Measurements from ENCODE around the gene INSL3. TPM values are rescaled to one million over a fixed set of nuclear protein-coding genes. Genes with fewer than 3 reads are reported as not detected.

Gene INSL3
- total and polyA plus RNA-seq, 3 donors from 2014 or later, result 39.0 to 1,477 (median 183) TPM

DNA sequence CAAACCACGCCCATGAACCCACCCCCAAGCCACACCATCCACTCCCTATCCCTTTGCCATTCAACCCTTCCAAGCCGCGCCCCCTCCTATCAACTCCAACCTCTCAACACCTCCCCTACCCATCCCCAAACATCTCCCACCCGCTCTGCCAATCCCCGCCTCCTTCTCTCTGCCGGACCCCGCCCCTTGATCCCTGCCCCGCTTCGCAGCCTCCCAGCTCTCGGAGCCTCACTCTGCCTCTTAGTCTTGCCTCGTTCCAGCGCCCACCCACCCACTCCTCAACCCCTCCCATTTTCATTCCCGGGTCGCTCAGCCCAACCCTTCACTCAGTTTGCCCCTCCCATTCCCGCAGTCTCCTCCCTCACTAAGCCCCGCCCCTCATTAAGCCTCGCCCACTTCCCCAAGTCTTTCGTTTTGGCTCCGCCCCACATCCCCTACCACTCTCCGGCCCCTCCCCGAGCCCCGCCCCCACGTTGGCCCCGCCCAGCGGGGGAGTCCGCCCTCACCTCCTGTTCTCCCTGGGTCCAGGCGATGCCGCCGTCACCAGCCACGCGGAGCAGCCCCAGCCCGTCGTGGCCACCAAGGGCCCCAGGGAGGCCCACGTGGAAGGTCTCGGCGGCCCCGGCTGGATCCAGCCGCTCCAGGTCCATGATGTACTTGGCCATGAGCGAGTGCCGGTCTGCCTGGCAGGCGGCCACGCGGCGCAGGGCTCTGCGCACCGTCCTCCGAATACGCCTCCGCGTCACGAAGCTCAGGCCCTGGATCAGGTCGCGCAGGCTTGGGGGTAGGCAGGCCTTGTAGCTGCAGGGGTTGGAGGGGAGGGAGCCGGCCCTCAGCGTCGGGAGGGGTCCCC, 20.7 kb upstream of the INSL3 start:
- H3K27ac ChIP-seq, result peak overlapping the region; percentile 71 to 93
- intact Hi-C loops (cut with DNase I; ENCODE audit: low total_unique reads), result no loop called here
- H3K9me3 ChIP-seq, result no peaks in the 10 kb centered on the region
- no peaks in the 10 kb centered on the region for H3K27me3 ChIP-seq
- H3K4me3 ChIP-seq, result peak overlapping the region; percentile 52 to 53
- TF ChIP-seq, protein P1, sequence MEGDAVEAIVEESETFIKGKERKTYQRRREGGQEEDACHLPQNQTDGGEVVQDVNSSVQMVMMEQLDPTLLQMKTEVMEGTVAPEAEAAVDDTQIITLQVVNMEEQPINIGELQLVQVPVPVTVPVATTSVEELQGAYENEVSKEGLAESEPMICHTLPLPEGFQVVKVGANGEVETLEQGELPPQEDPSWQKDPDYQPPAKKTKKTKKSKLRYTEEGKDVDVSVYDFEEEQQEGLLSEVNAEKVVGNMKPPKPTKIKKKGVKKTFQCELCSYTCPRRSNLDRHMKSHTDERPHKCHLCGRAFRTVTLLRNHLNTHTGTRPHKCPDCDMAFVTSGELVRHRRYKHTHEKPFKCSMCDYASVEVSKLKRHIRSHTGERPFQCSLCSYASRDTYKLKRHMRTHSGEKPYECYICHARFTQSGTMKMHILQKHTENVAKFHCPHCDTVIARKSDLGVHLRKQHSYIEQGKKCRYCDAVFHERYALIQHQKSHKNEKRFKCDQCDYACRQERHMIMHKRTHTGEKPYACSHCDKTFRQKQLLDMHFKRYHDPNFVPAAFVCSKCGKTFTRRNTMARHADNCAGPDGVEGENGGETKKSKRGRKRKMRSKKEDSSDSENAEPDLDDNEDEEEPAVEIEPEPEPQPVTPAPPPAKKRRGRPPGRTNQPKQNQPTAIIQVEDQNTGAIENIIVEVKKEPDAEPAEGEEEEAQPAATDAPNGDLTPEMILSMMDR (IDR thresholded peaks at IDR 0.05), result no peak
- TF ChIP-seq POLR2A (IDR thresholded peaks at IDR 0.05), result peak; percentile 32
- WGBS, 2 donors, result 12 to 23% methylated on average over 29 to 51 of the region's 56 CpGs
- peak; percentile 94 for DNase-seq
- peaks cover 8% of the 10 kb centered on the region for H3K4me1 ChIP-seq
- no peaks in the 10 kb centered on the region for H3K36me3 ChIP-seq (ENCODE audit: low read depth, missing control alignments)

GRCh38 chr19:17841371-17841809, 20.1 kb upstream of the INSL3 start:
- H3K9me3 ChIP-seq, result no peaks in the 10 kb centered on the region

DNA sequence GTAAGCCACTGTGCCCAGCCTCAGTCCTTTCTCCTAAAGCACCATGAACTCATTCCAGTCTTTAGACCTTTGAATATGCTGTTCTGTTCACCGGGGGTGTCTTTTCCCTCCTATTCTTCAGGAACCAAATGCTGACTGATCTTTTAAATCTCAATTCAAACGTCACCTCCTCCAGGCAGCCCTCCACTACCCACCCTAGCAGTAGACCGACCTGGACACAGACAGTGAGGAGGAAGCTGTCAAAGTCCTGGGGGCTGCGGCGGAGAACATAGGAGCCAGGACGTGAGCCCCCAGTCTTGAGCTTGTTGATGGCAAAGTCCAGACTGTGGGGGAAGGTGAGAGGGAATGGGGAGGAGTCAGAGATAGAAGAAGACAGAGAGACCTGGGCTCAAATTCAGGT, 18.7 kb upstream of the INSL3 start:
- 86 to 89% methylated on average over 6 of the region's 6 CpGs for WGBS, 2 donors
- no peak for TF ChIP-seq POLR2A (IDR thresholded peaks at IDR 0.05)
- TF ChIP-seq, protein P1 (IDR thresholded peaks at IDR 0.05), result no peak
- Histone ChIP-seq H3K4me1 (peaks cover 7% of the 10 kb centered on the region), H3K9me3 (no peaks in the 10 kb centered on the region), H3K36me3 (ENCODE audit: low read depth, missing control alignments) (no peaks in the 10 kb centered on the region), H3K4me3 (no peak overlapping the region), H3K27ac (no peak overlapping the region), H3K27me3 (no peaks in the 10 kb centered on the region)
- intact Hi-C loops (cut with DNase I; ENCODE audit: low total_unique reads), result no loop called here
- no peak for DNase-seq

More at GRCh38 chr19:17841371-17841809, 20.1 kb upstream of the INSL3 start:
- H3K27me3 ChIP-seq, result no peaks in the 10 kb centered on the region
- peak overlapping the region; percentile 52 to 53 for H3K4me3 ChIP-seq
- no peak for DNase-seq
- TF ChIP-seq, protein P1 (IDR thresholded peaks at IDR 0.05), result no peak
- no peak for TF ChIP-seq POLR2A (IDR thresholded peaks at IDR 0.05)
- peaks cover 7% of the 10 kb centered on the region for H3K4me1 ChIP-seq
- intact Hi-C loops (cut with DNase I; ENCODE audit: low total_unique reads), result no loop called here
- 6 to 22% methylated on average over 20 to 30 of the region's 30 CpGs for WGBS, 2 donors
- peak overlapping the region; percentile 71 to 93 for H3K27ac ChIP-seq
- H3K36me3 ChIP-seq (ENCODE audit: low read depth, missing control alignments), result no peaks in the 10 kb centered on the region

DNA sequence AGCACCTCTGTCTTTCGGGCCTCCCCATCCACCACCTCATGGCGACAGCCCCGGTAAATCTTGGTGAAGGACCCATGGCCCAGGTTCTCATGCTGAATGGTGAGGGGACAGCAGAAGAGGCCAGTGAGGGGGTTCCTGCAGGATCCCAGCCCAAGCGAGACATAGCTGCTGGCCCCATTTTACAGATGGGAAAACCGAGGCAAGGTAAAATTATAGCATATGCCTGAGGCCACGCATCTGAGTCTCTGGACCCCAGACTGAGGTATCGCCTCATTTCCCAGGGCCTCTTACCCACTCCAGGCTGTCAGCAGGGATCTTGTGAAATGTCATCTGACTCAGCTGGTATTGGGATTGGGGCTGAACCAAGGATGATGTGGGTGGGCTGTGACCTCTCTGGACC, 16.7 kb upstream of the INSL3 start:
- no peak for TF ChIP-seq POLR2A (IDR thresholded peaks at IDR 0.05)
- TF ChIP-seq, protein P1 (IDR thresholded peaks at IDR 0.05), result no peak
- DNase-seq, result no peak
- no peak overlapping the region for H3K4me3 ChIP-seq
- WGBS, 2 donors, result 90 to 97% methylated on average over 7 of the region's 7 CpGs
- H3K4me1 ChIP-seq, result no peaks in the 10 kb centered on the region
- H3K27me3 ChIP-seq, result no peaks in the 10 kb centered on the region
- no peaks in the 10 kb centered on the region for H3K9me3 ChIP-seq
- intact Hi-C loops (cut with DNase I; ENCODE audit: low total_unique reads), result no loop called here
- H3K27ac ChIP-seq, result no peak overlapping the region
- H3K36me3 ChIP-seq (ENCODE audit: low read depth, missing control alignments), result no peaks in the 10 kb centered on the region
